HEK293 (cell line): ENCODE results near the gene CSGALNACT2.
A peak's percentile ranks its signal among the peaks of the same experiment; 100 is the strongest.

Source experiments
- CTCF ChIA-PET: fragments of 350-600 bp; formaldehyde crosslinking; extraction: SDS; loops from one replicate; lab custom pipeline; 2021; ENCODE audit warnings: antibody characterized with exemption; lab: Yijun Ruan, JAX
- POLR2A ChIA-PET: fragments of 300-600 bp; formaldehyde crosslinking; extraction: SDS; loops from one replicate; lab custom pipeline; 2020; ENCODE audit warnings: antibody characterized with exemption, inconsistent platforms; lab: Yijun Ruan, JAX
- H3K27ac ChIP-seq: fragments of 200-500 bp; sonication (Bioruptor generic); 2 replicates; pipeline ENCODE4 v1.5.1; 2014; ENCODE audit warnings: low read depth, low read length, control low read depth, inconsistent platforms; ENCODE audit errors: extremely low read depth
- H3K36me3 ChIP-seq, 2 experiments: fragments of 200-500 bp in 1 of 2; sonication (Bioruptor generic) in 1 of 2; 1 replicate in 1 of 2; 2 replicates in 1 of 2; pipeline ENCODE4 v1.5.1; 2014 to 2017; ENCODE audit warnings: inconsistent platforms in 2 of 2, low read length in 2 of 2; ENCODE audit not compliant: control insufficient read depth in 2 of 2, insufficient read depth in 1 of 2
- H3K4me1 ChIP-seq: fragments of 200-500 bp; sonication (Bioruptor generic); 2 replicates; pipeline ENCODE4 v1.5.1; 2014; ENCODE audit warnings: mild to moderate bottlenecking, low read length, inconsistent platforms; ENCODE audit not compliant: control insufficient read depth, insufficient read depth
- H3K4me3 ChIP-seq: 2 replicates; pipeline ENCODE4 v1.5.1; 2011; ENCODE audit warnings: low read depth, mild to moderate bottlenecking, control low read depth, low read length, moderate library complexity
- H3K9me3 ChIP-seq: fragments of 200-500 bp; sonication (Bioruptor generic); 2 replicates; pipeline ENCODE4 v1.5.1; 2014; ENCODE audit warnings: low read depth, low read length, inconsistent platforms; ENCODE audit not compliant: control insufficient read depth, insufficient read depth
- ATF2 ChIP-seq: fragments of 450-650 bp; formaldehyde crosslinking; IDR thresholded peaks from 2 replicates; pipeline ENCODE4 v1.5.1; 2016; ENCODE audit warnings: missing biosample characterization, missing genetic modification characterization, low read depth
- GLI2 ChIP-seq: fragments of 450-650 bp; formaldehyde crosslinking; IDR thresholded peaks from 2 replicates; pipeline ENCODE4; 2017; ENCODE audit warnings: missing biosample characterization, missing genetic modification characterization, low read depth, borderline replicate concordance
- GLIS1 ChIP-seq: fragments of 450-650 bp; formaldehyde crosslinking; IDR thresholded peaks from 2 replicates; pipeline ENCODE4 v1.5.1; 2016; ENCODE audit warnings: missing biosample characterization, missing genetic modification characterization
- GLIS2 ChIP-seq: fragments of 450-650 bp; formaldehyde crosslinking; IDR thresholded peaks from 2 replicates; pipeline ENCODE4 v1.5.1; 2016; ENCODE audit warnings: missing biosample characterization, missing genetic modification characterization
- HIC1 ChIP-seq: fragments of 450-650 bp; formaldehyde crosslinking; IDR thresholded peaks from 2 replicates; pipeline ENCODE4 v1.5.1; 2016; ENCODE audit warnings: missing biosample characterization, missing genetic modification characterization
- KLF16 ChIP-seq: fragments of 450-650 bp; formaldehyde crosslinking; IDR thresholded peaks from 2 replicates; pipeline ENCODE4 v1.5.1; 2017; ENCODE audit warnings: missing biosample characterization, missing genetic modification characterization
- KLF7 ChIP-seq: fragments of 450-650 bp; formaldehyde crosslinking; IDR thresholded peaks from 2 replicates; pipeline ENCODE4 v1.5.1; 2016; ENCODE audit warnings: missing biosample characterization, missing genetic modification characterization, borderline replicate concordance
- MYNN ChIP-seq: fragments of 450-650 bp; formaldehyde crosslinking; IDR thresholded peaks from 2 replicates; pipeline ENCODE4 v1.5.1; 2016; ENCODE audit warnings: missing biosample characterization, missing genetic modification characterization, borderline replicate concordance
- TRIM28 ChIP-seq: IDR thresholded peaks from 2 replicates; pipeline ENCODE4 v1.6.1; 2011; ENCODE audit warnings: low read length, control low read depth, borderline replicate concordance
- ZFHX2 ChIP-seq: fragments of 450-650 bp; formaldehyde crosslinking; conservative IDR thresholded peaks from 2 replicates; pipeline ENCODE4 v1.5.1; 2016; ENCODE audit warnings: missing biosample characterization, missing genetic modification characterization
- ZFP3 ChIP-seq: fragments of 450-650 bp; formaldehyde crosslinking; IDR thresholded peaks from 2 replicates; pipeline ENCODE4 v1.5.1; 2016; ENCODE audit warnings: low read depth, missing biosample characterization, missing genetic modification characterization
- ZIC2 ChIP-seq: fragments of 450-650 bp; formaldehyde crosslinking; IDR thresholded peaks from 2 replicates; pipeline ENCODE4 v1.5.1; 2016; ENCODE audit warnings: missing biosample characterization, missing genetic modification characterization
- ZNF155 ChIP-seq: fragments of 450-650 bp; formaldehyde crosslinking; IDR thresholded peaks from 2 replicates; pipeline ENCODE4 v1.5.1; 2016; ENCODE audit warnings: missing biosample characterization, missing genetic modification characterization
- ZNF19 ChIP-seq: fragments of 450-650 bp; formaldehyde crosslinking; IDR thresholded peaks from 2 replicates; pipeline ENCODE4; 2016; ENCODE audit warnings: missing biosample characterization, missing genetic modification characterization, low read depth
- ZNF23 ChIP-seq: fragments of 450-650 bp; formaldehyde crosslinking; IDR thresholded peaks from 2 replicates; pipeline ENCODE4 v1.5.1; 2016; ENCODE audit warnings: missing biosample characterization, missing genetic modification characterization, borderline replicate concordance
- ZNF292 ChIP-seq: fragments of 450-650 bp; formaldehyde crosslinking; IDR thresholded peaks from 2 replicates; pipeline ENCODE4 v1.5.1; 2016; ENCODE audit warnings: low read depth, missing biosample characterization, missing genetic modification characterization, borderline replicate concordance
- ZNF354C ChIP-seq: fragments of 450-650 bp; formaldehyde crosslinking; IDR thresholded peaks from 2 replicates; pipeline ENCODE4 v1.5.1; 2016; ENCODE audit warnings: missing biosample characterization, missing genetic modification characterization, low read depth, borderline replicate concordance
- ZNF513 ChIP-seq: fragments of 450-650 bp; IDR thresholded peaks from 2 replicates; pipeline ENCODE4 v1.5.1; 2018; ENCODE audit warnings: missing biosample characterization, missing genetic modification characterization
- ZNF548 ChIP-seq: fragments of 450-650 bp; formaldehyde crosslinking; IDR thresholded peaks from 2 replicates; pipeline ENCODE4 v1.5.1; 2016; ENCODE audit warnings: missing biosample characterization, missing genetic modification characterization
- ZNF670 ChIP-seq: fragments of 450-650 bp; formaldehyde crosslinking; IDR thresholded peaks from 2 replicates; pipeline ENCODE4 v1.5.1; 2016; ENCODE audit warnings: missing biosample characterization, missing genetic modification characterization, low read depth
- ZNF677 ChIP-seq: fragments of 450-650 bp; IDR thresholded peaks from 2 replicates; pipeline ENCODE4 v1.5.0; 2018; ENCODE audit warnings: missing biosample characterization, mild to moderate bottlenecking, missing genetic modification characterization, moderate library complexity
- ZNF768 ChIP-seq: fragments of 450-650 bp; formaldehyde crosslinking; IDR thresholded peaks from 2 replicates; pipeline ENCODE4 v1.5.1; 2018; ENCODE audit warnings: missing biosample characterization, mild to moderate bottlenecking, missing genetic modification characterization
- ZNF791 ChIP-seq: fragments of 450-650 bp; formaldehyde crosslinking; IDR thresholded peaks from 2 replicates; pipeline ENCODE4 v1.5.1; 2016; ENCODE audit warnings: missing biosample characterization, missing genetic modification characterization
- ZSCAN16 ChIP-seq: fragments of 450-650 bp; formaldehyde crosslinking; IDR thresholded peaks from 2 replicates; pipeline ENCODE4 v1.5.1; 2016; ENCODE audit warnings: missing biosample characterization, missing genetic modification characterization
- ZSCAN30 ChIP-seq: fragments of 450-650 bp; IDR thresholded peaks from 2 replicates; pipeline ENCODE4 v1.5.1; 2018; ENCODE audit warnings: missing biosample characterization, mild to moderate bottlenecking, missing genetic modification characterization, moderate library complexity
- ZSCAN5A ChIP-seq: fragments of 450-650 bp; formaldehyde crosslinking; IDR thresholded peaks from 2 replicates; pipeline ENCODE4 v1.5.1; 2016; ENCODE audit warnings: missing biosample characterization, missing genetic modification characterization

The CSGALNACT2 gene

GRCh38 chr10:43214956-43215561 lies 76.8 kb downstream of the CSGALNACT2 start (continued):
- TF ChIP-seq ATF2 = no peak
- TF ChIP-seq ZNF768 = no peak
- no peak for TF ChIP-seq ZNF292 (tag by site-specific recombination)
- TF ChIP-seq ZNF354C (tag by site-specific recombination) = no peak
- no peak for TF ChIP-seq ZNF513 (tag by site-specific recombination)
- no peak for TF ChIP-seq ZFHX2 (tag by site-specific recombination)
- TF ChIP-seq ZFP3 (tag by site-specific recombination) = no peak
- TF ChIP-seq ZNF670 (tag by site-specific recombination) = no peak
- TF ChIP-seq TRIM28 = no peak
- TF ChIP-seq KLF16 = no peak

- no peaks in the 10 kb centered on the region for H3K4me1 ChIP-seq
- ChIA-PET CTCF (interaction anchor here (1.4 to 3.1 kb wide), 2 partner anchors 11 to 12 kb away, joined by 6 to 18 read pairs; no protein-coding TSS in a partner anchor), POLR2A (no interaction called here)
- H3K36me3 ChIP-seq = no peaks in the 10 kb centered on the region
- no peak overlapping the region for H3K27ac ChIP-seq
- H3K9me3 ChIP-seq = no peaks in the 10 kb centered on the region
- no peak overlapping the region for H3K4me3 ChIP-seq
- TF ChIP-seq ZSCAN16 (no peak), GLIS2 (tag by site-specific recombination) (0 out of 2 replicates have a peak, but pooled peaks have one; percentile 20), ZSCAN30 (no peak), ZNF19 (tag by site-specific recombination) (no peak), GLIS1 (tag by site-specific recombination) (peak; percentile 38; the same call in 1 of the 2 replicates)
- TF ChIP-seq, all 188 proteins: peak for 2
Observed at GRCh38 chr10:43215758-43216455, 77.7 kb downstream of the CSGALNACT2 start.

GRCh38 chr10:43216931-43217562 lies 78.8 kb downstream of the CSGALNACT2 start:
- Histone ChIP-seq H3K9me3 (no peaks in the 10 kb centered on the region), H3K27ac (no peak overlapping the region), H3K36me3 (no peaks in the 10 kb centered on the region), H3K4me3 (no peak overlapping the region), H3K4me1 (no peaks in the 10 kb centered on the region)
- no peak for TF ChIP-seq ZSCAN5A (tag by site-specific recombination)
- no peak for TF ChIP-seq MYNN (tag by site-specific recombination)
- TF ChIP-seq ZNF23 (tag by site-specific recombination) = no peak
- TF ChIP-seq ZNF791 (tag by site-specific recombination) = no peak
- no peak for TF ChIP-seq HIC1
- TF ChIP-seq ZNF548 (tag by site-specific recombination) = no peak
- TF ChIP-seq ZNF155 = no peak
- TF ChIP-seq ZIC2 (tag by site-specific recombination) = no peak
- TF ChIP-seq GLI2 (tag by site-specific recombination) = no peak
- TF ChIP-seq KLF7 (tag by site-specific recombination) = no peak
- no peak for TF ChIP-seq TRIM28
- no peak for TF ChIP-seq ZNF677 (tag by site-specific recombination)
- CTCF ChIA-PET = interaction anchor here (1.4 kb wide), 1 partner anchor 13 kb away, joined by 6 read pairs; no protein-coding TSS in a partner anchor
- POLR2A ChIA-PET = no interaction called here
